Nephron progenitor cell (in vitro differentiated cells): ENCODE measurements around the gene OR2T6.

Source experiments
- DNase-seq: peaks from one replicate; pipeline ENCODE4 v3.0.0; 2021
- H3K27ac Mint-ChIP-seq: 2 replicates; pipeline ENCODE4 v1.8.0; 2021; ENCODE audit warnings: mild to moderate bottlenecking, moderate library complexity, mixed read lengths
- H3K27me3 Mint-ChIP-seq: 2 replicates; pipeline ENCODE4 v1.8.0; 2021; ENCODE audit warnings: mild to moderate bottlenecking, low read depth, mixed read lengths; ENCODE audit not compliant: poor library complexity
- H3K36me3 Mint-ChIP-seq: 2 replicates; pipeline ENCODE4 v1.8.0; 2021; ENCODE audit warnings: low read depth, mixed read lengths
- H3K4me1 Mint-ChIP-seq: 2 replicates; pipeline ENCODE4 v1.8.0; 2021; ENCODE audit warnings: mixed read lengths
- H3K4me3 Mint-ChIP-seq: 2 replicates; pipeline ENCODE4 v1.8.0; 2021; ENCODE audit warnings: mild to moderate bottlenecking, moderate library complexity, mixed read lengths
- H3K9me3 Mint-ChIP-seq: 2 replicates; pipeline ENCODE4 v1.8.0; 2021; ENCODE audit warnings: mild to moderate bottlenecking, moderate library complexity, mixed read lengths
- TF ChIP-seq, protein P1 (sequence below): fragments of 200-600 bp; sonication (generic); IDR thresholded peaks from 2 replicates; pipeline ENCODE4 v1.5.0; 2021; ENCODE audit warnings: antibody characterized with exemption

OR2T6 gene

DNA sequence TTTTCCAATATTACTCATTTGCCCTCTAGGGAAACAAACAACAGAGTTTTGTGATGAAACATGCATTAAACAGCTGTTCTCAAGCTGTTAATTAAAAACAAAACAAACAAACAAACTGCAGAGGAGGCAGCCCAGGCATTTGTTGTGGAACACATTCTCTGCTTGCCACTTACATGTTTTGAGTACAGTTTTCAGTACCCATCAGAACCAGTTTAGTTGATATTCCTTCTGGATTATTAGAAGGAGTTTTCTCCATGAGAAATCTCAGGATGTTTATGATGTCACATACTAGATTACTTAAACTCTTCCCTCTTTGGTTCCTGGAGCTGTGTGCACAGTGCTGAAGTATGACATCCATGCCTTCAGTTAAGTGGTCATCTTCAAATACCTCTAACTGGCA is at the start of gene OR2T6:
OR2T6 (plus strand) TSS at position 301 of the 400 bp plus-strand sequence. CDS start 11,863 bp downstream, outside the sequence.
- no peak within 1 kb of the TSS for H3K4me3 Mint-ChIP-seq
- H3K9me3 Mint-ChIP-seq: peaks cover 87% of the 10 kb centered on the region
- H3K27me3 Mint-ChIP-seq: no peaks in the 10 kb centered on the region
- no peak within 1 kb of the TSS for H3K27ac Mint-ChIP-seq
- TF ChIP-seq, protein P1, sequence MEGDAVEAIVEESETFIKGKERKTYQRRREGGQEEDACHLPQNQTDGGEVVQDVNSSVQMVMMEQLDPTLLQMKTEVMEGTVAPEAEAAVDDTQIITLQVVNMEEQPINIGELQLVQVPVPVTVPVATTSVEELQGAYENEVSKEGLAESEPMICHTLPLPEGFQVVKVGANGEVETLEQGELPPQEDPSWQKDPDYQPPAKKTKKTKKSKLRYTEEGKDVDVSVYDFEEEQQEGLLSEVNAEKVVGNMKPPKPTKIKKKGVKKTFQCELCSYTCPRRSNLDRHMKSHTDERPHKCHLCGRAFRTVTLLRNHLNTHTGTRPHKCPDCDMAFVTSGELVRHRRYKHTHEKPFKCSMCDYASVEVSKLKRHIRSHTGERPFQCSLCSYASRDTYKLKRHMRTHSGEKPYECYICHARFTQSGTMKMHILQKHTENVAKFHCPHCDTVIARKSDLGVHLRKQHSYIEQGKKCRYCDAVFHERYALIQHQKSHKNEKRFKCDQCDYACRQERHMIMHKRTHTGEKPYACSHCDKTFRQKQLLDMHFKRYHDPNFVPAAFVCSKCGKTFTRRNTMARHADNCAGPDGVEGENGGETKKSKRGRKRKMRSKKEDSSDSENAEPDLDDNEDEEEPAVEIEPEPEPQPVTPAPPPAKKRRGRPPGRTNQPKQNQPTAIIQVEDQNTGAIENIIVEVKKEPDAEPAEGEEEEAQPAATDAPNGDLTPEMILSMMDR: no peak
- no peak for DNase-seq
- no peaks in the 10 kb centered on the region for H3K36me3 Mint-ChIP-seq
- no peaks in the 10 kb centered on the region for H3K4me1 Mint-ChIP-seq

DNA sequence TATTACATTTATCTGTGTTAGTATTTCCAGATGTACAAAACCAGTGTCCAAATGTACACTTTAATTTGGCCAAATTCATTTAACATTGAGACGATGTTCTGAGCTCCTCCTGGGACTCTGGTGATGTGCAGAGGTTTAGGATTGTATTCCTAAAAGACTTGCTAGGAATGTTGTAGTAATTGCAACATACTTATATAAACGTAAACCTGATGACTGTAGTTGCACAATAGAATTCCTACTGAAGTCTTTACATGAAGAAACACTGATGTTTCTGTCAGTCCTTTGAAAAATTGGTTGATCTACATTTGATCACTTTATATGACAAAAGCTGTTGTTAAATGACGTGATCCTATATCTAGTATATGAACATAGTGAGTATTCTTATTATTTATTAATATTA is 32.1 kb upstream of the OR2T6 start:
- no peak for DNase-seq
- H3K27ac Mint-ChIP-seq: no peak overlapping the region
- peaks cover 6% of the 10 kb centered on the region for H3K27me3 Mint-ChIP-seq
- no peak overlapping the region for H3K4me3 Mint-ChIP-seq
- no peaks in the 10 kb centered on the region for H3K4me1 Mint-ChIP-seq
- TF ChIP-seq, protein P1: no peak
- no peaks in the 10 kb centered on the region for H3K36me3 Mint-ChIP-seq
- peaks cover 73% of the 10 kb centered on the region for H3K9me3 Mint-ChIP-seq

- H3K27ac Mint-ChIP-seq: no peak within 1 kb of the TSS
- no peaks in the 10 kb centered on the region for H3K4me1 Mint-ChIP-seq
- H3K27me3 Mint-ChIP-seq: no peaks in the 10 kb centered on the region
- no peak within 1 kb of the TSS for H3K4me3 Mint-ChIP-seq
- no peak for DNase-seq
- H3K36me3 Mint-ChIP-seq: no peaks in the 10 kb centered on the region
- peaks cover 66% of the 10 kb centered on the region for H3K9me3 Mint-ChIP-seq
- TF ChIP-seq, protein P1: no peak
Measured at GRCh38 chr1:248348475-248348874, 27.1 kb upstream of the OR2T6 start, which contains the start of gene OR14C36. OR14C36 (plus strand) TSS chr1:248348775; CDS start chr1:248348775, 0 bp downstream.

DNA sequence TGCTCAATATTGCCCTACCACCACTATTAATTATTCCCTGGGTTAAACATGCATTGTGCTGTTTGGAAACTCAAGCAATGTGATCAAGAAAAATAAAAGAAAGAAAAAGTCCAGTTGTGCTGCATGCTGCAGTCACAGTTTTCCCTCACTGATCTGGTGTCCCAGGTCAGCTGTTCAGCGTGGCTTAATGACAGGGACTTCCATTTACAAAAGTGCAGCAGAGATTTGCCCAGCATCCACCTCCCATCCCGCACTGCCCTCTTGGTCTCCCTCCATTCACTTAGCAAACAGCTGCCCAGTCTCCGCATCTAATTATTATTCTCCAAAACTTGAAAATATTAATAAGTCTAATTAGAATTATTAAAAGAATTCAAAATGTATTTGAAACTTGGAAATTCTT is 16.1 kb upstream of the OR2T6 start:
- Mint-ChIP-seq H3K27ac (no peak overlapping the region), H3K9me3 (peaks cover 73% of the 10 kb centered on the region), H3K4me3 (no peak overlapping the region), H3K4me1 (no peaks in the 10 kb centered on the region), H3K36me3 (no peaks in the 10 kb centered on the region), H3K27me3 (no peaks in the 10 kb centered on the region)
- TF ChIP-seq, protein P1: no peak
- no peak for DNase-seq

GRCh38 chr1:248361121-248361715 is 14.3 kb upstream of the OR2T6 start, which contains the start of gene OR2T4:
OR2T4 (plus strand) TSS chr1:248361665; CDS start chr1:248361665, 0 bp downstream.
- Mint-ChIP-seq H3K4me1 (no peaks in the 10 kb centered on the region), H3K27ac (no peak within 1 kb of the TSS), H3K9me3 (peaks cover 86% of the 10 kb centered on the region), H3K36me3 (no peaks in the 10 kb centered on the region), H3K4me3 (no peak within 1 kb of the TSS), H3K27me3 (no peaks in the 10 kb centered on the region)
- TF ChIP-seq, protein P1: no peak
- DNase-seq: no peak

DNA sequence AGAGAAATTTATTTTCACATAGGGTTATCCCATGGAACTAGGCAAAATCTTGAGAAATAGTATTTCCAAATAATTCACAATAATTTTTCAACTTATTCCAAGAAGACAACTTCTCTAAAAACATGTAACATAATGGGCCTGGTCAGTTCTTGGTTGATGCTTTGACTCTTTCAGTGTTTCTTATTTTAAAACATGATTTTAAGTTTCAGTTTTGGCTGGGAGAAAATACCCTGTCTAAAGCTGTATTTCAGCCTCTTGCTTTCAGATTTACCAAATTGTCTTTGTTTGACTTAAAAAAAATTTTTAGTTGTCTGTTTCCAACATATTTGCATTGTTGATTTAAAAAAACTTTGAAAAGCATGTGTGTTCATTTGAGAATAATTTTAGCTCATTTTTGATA is 8.9 kb upstream of the OR2T6 start:
- TF ChIP-seq, protein P1: no peak
- H3K9me3 Mint-ChIP-seq: peaks cover 88% of the 10 kb centered on the region
- H3K4me1 Mint-ChIP-seq: no peaks in the 10 kb centered on the region
- H3K4me3 Mint-ChIP-seq: no peak overlapping the region
- no peak for DNase-seq
- H3K36me3 Mint-ChIP-seq: no peaks in the 10 kb centered on the region
- H3K27ac Mint-ChIP-seq: no peak overlapping the region
- H3K27me3 Mint-ChIP-seq: no peaks in the 10 kb centered on the region
